Measurements from ENCODE around the gene FAM107B.

FAM107B gene

GRCh38 chr10:14552015-14552414 is 222.7 kb downstream of the FAM107B start:
- TF ChIP-seq GATA2 (IDR thresholded peaks at IDR 0.05; ENCODE audit: low read depth, low read length) (no peak), GATA3 (IDR thresholded peaks at IDR 0.05; ENCODE audit: low read depth, low read length) (no peak)

- TF ChIP-seq GATA2 (IDR thresholded peaks at IDR 0.05; ENCODE audit: low read depth, low read length): no peak
- no peak for TF ChIP-seq GATA3 (IDR thresholded peaks at IDR 0.05; ENCODE audit: low read depth, low read length)
Measured at GRCh38 chr10:14550471-14550981, 224.2 kb downstream of the FAM107B start.

GRCh38 chr10:14549496-14549895 is 225.2 kb downstream of the FAM107B start:
- no peak for TF ChIP-seq GATA2 (IDR thresholded peaks at IDR 0.05; ENCODE audit: low read depth, low read length)
- no peak for TF ChIP-seq GATA3 (IDR thresholded peaks at IDR 0.05; ENCODE audit: low read depth, low read length)

- TF ChIP-seq GATA3 (IDR thresholded peaks at IDR 0.05; ENCODE audit: low read depth, low read length) (no peak), GATA2 (IDR thresholded peaks at IDR 0.05; ENCODE audit: low read depth, low read length) (no peak)
Measured at GRCh38 chr10:14548970-14549369, 225.7 kb downstream of the FAM107B start.

- TF ChIP-seq GATA2 (IDR thresholded peaks at IDR 0.05; ENCODE audit: low read depth, low read length) (no peak), GATA3 (IDR thresholded peaks at IDR 0.05; ENCODE audit: low read depth, low read length) (no peak)
Measured at GRCh38 chr10:14548474-14548873, 226.2 kb downstream of the FAM107B start.

- TF ChIP-seq GATA3 (IDR thresholded peaks at IDR 0.05; ENCODE audit: low read depth, low read length) (no peak), GATA2 (IDR thresholded peaks at IDR 0.05; ENCODE audit: low read depth, low read length) (no peak)
Measured at GRCh38 chr10:14547816-14548215, 226.9 kb downstream of the FAM107B start.

GRCh38 chr10:14545827-14546226 is 228.9 kb downstream of the FAM107B start:
- TF ChIP-seq GATA3 (IDR thresholded peaks at IDR 0.05; ENCODE audit: low read depth, low read length) (no peak), GATA2 (IDR thresholded peaks at IDR 0.05; ENCODE audit: low read depth, low read length) (no peak)

- TF ChIP-seq GATA2 (IDR thresholded peaks at IDR 0.05; ENCODE audit: low read depth, low read length): no peak
- no peak for TF ChIP-seq GATA3 (IDR thresholded peaks at IDR 0.05; ENCODE audit: low read depth, low read length)
Measured at GRCh38 chr10:14543904-14544210, 230.8 kb downstream of the FAM107B start.

GRCh38 chr10:14543046-14543903 is 231.4 kb downstream of the FAM107B start:
- no peak for TF ChIP-seq GATA3 (IDR thresholded peaks at IDR 0.05; ENCODE audit: low read depth, low read length)
- TF ChIP-seq GATA2 (IDR thresholded peaks at IDR 0.05; ENCODE audit: low read depth, low read length): no peak

GRCh38 chr10:14541379-14541778 is 233.3 kb downstream of the FAM107B start:
- TF ChIP-seq GATA3 (IDR thresholded peaks at IDR 0.05; ENCODE audit: low read depth, low read length): no peak
- no peak for TF ChIP-seq GATA2 (IDR thresholded peaks at IDR 0.05; ENCODE audit: low read depth, low read length)

- no peak for TF ChIP-seq GATA2 (IDR thresholded peaks at IDR 0.05; ENCODE audit: low read depth, low read length)
- no peak for TF ChIP-seq GATA3 (IDR thresholded peaks at IDR 0.05; ENCODE audit: low read depth, low read length)
Measured at GRCh38 chr10:14540611-14541010, 234.1 kb downstream of the FAM107B start.

- TF ChIP-seq GATA2 (IDR thresholded peaks at IDR 0.05; ENCODE audit: low read depth, low read length) (no peak), GATA3 (IDR thresholded peaks at IDR 0.05; ENCODE audit: low read depth, low read length) (no peak)
Measured at GRCh38 chr10:14540062-14540461, 234.6 kb downstream of the FAM107B start.

GRCh38 chr10:14539176-14539575 is 235.5 kb downstream of the FAM107B start:
- TF ChIP-seq GATA3 (IDR thresholded peaks at IDR 0.05; ENCODE audit: low read depth, low read length) (no peak), GATA2 (IDR thresholded peaks at IDR 0.05; ENCODE audit: low read depth, low read length) (no peak)

- TF ChIP-seq GATA3 (IDR thresholded peaks at IDR 0.05; ENCODE audit: low read depth, low read length): no peak
- no peak for TF ChIP-seq GATA2 (IDR thresholded peaks at IDR 0.05; ENCODE audit: low read depth, low read length)
Measured at GRCh38 chr10:14536241-14537213, 238.2 kb downstream of the FAM107B start.
